Upper lobe of left lung (tissue), 6 donors: ENCODE measurements around the gene KIAA1217. TPM values are rescaled to one million over a fixed set of nuclear protein-coding genes. Genes with fewer than 3 reads are reported as not detected.

Experiments used
- ATAC-seq, 2 donors: fragments of 200-7000 bp; cut with Tn5 transposase; one replicate each; pipeline ENCODE4 v1.9.1; 2022; ENCODE audit warnings: mild to moderate bottlenecking in 2 of 2, moderate library complexity in 2 of 2; ENCODE audit not compliant: low FRiP score in 2 of 2
- DNase-seq, 2 donors: peaks; one replicate each; pipeline ENCODE4 v3.0.0-alpha.2; 2019 to 2020
- H3K27ac ChIP-seq, 4 donors: fragments of 200-600 bp; sonication (generic); one replicate each; pipeline ENCODE4 v1.5.1; 2016 to 2019
- H3K27me3 ChIP-seq, 4 donors: fragments of 200-600 bp; sonication (generic); one replicate each; pipeline ENCODE4 v1.5.1; 2017 to 2019
- H3K36me3 ChIP-seq, 4 donors: fragments of 200-600 bp; sonication (generic); one replicate each; pipeline ENCODE4 v1.5.1; 2016 to 2019
- H3K4me1 ChIP-seq, 4 donors: fragments of 200-600 bp; sonication (generic); one replicate each; pipeline ENCODE4 v1.5.1; 2018 to 2019
- H3K4me3 ChIP-seq, 4 donors: fragments of 200-600 bp; sonication (generic); one replicate each; pipeline ENCODE4 v1.5.1; 2017 to 2019; ENCODE audit warnings: mild to moderate bottlenecking in 2 of 4, moderate library complexity in 1 of 4
- H3K9me3 ChIP-seq, 4 donors: fragments of 200-600 bp; sonication (generic); one replicate each; pipeline ENCODE4 v1.5.1; 2018 to 2019
- EP300 ChIP-seq, 4 donors: sonication (generic); formaldehyde crosslinking; IDR thresholded peaks; one replicate each; pipeline ENCODE4 v1.5.1; 2017; ENCODE audit warnings: antibody characterized with exemption in 4 of 4, control low read depth in 2 of 4
- POLR2A ChIP-seq, 4 donors: fragments of 450-650 bp; IDR thresholded peaks; one replicate each; pipeline ENCODE4 v1.5.1; 2016 to 2017; ENCODE audit warnings: antibody characterized with exemption in 4 of 4, mild to moderate bottlenecking in 2 of 4
- POLR2AphosphoS5 ChIP-seq, 2 donors: sonication (generic); formaldehyde crosslinking; IDR thresholded peaks; one replicate each; pipeline ENCODE4 v1.5.1; 2017; ENCODE audit warnings: antibody characterized with exemption in 2 of 2
- WGBS, 2 donors: methylation state at CpG; one replicate each; pipeline ENCODE4 v1.1.5; 2017 to 2018; 5-methylcytosine and 5-hydroxymethylcytosine counted together
- total RNA-seq, 6 donors: library from RNA; depleted of rRNA in 4 of 6; stranded (reverse); fragments of >200 nt in 4 of 6; gene quantifications; one replicate each; pipeline versions ENCODE4 v1.1.0 to v1.2.1, GENCODE V29; 2016 to 2021
- TF ChIP-seq, protein P1 (sequence below), 6 experiments: fragments of 450-650 bp in 4 of 6; fragments of 200-600 bp in 2 of 6; sonication (generic) in 2 of 6; IDR thresholded peaks; one replicate each; pipeline ENCODE4 v1.5.1; 2016 to 2019; ENCODE audit warnings: antibody characterized with exemption in 6 of 6
- donor health status: DM: no; HTN: no; CAD: no; lungs with moderate emphysema.
- donor health status: DM: no; HTN: yes; CAD: no; lungs with severe emphysema.

The KIAA1217 gene
- total RNA-seq, 6 donors from 2014 or later: 18.4 to 109 (median 41.0) TPM

DNA sequence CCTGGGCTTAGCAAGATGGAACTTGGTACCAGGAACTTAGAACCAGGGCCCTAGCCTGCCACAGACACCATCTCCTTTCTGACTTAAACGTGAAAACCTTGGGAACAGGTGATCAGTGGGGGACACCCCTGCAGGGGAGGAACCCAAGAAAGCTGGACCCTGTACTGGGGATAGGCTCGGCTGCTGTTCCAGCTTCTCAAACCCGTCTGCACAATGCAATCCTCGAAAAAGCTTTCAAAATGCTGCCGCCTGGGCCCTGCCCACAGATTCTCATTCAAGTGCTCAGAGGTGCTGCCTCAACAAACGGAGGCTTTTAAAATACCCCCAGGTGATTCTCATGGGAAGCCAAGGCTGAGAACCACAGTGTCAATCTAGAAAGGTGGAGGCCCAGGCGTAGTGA is 345.1 kb downstream of the KIAA1217 start:
- H3K27me3 ChIP-seq: no peaks in the 10 kb centered on the region
- H3K36me3 ChIP-seq: peaks cover 0 to 6% (median 0%) of the 10 kb centered on the region in 4 donors
- peaks cover 0 to 7% (median 4%) of the 10 kb centered on the region in 4 donors for H3K4me1 ChIP-seq
- WGBS, 2 donors: 75 to 77% methylated on average over 4 to 7 of the region's 7 CpGs
- H3K4me3 ChIP-seq: no peak overlapping the region
- TF ChIP-seq POLR2A (IDR thresholded peaks at IDR 0.05) (no peak), POLR2AphosphoS5 (IDR thresholded peaks at IDR 0.05) (no peak), EP300 (IDR thresholded peaks at IDR 0.05) (no peak)
- TF ChIP-seq, protein P1, sequence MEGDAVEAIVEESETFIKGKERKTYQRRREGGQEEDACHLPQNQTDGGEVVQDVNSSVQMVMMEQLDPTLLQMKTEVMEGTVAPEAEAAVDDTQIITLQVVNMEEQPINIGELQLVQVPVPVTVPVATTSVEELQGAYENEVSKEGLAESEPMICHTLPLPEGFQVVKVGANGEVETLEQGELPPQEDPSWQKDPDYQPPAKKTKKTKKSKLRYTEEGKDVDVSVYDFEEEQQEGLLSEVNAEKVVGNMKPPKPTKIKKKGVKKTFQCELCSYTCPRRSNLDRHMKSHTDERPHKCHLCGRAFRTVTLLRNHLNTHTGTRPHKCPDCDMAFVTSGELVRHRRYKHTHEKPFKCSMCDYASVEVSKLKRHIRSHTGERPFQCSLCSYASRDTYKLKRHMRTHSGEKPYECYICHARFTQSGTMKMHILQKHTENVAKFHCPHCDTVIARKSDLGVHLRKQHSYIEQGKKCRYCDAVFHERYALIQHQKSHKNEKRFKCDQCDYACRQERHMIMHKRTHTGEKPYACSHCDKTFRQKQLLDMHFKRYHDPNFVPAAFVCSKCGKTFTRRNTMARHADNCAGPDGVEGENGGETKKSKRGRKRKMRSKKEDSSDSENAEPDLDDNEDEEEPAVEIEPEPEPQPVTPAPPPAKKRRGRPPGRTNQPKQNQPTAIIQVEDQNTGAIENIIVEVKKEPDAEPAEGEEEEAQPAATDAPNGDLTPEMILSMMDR (IDR thresholded peaks at IDR 0.05): no peak
- no peak for ATAC-seq
- no peak overlapping the region for H3K27ac ChIP-seq
- no peak for DNase-seq
- H3K9me3 ChIP-seq: no peaks in the 10 kb centered on the region

DNA sequence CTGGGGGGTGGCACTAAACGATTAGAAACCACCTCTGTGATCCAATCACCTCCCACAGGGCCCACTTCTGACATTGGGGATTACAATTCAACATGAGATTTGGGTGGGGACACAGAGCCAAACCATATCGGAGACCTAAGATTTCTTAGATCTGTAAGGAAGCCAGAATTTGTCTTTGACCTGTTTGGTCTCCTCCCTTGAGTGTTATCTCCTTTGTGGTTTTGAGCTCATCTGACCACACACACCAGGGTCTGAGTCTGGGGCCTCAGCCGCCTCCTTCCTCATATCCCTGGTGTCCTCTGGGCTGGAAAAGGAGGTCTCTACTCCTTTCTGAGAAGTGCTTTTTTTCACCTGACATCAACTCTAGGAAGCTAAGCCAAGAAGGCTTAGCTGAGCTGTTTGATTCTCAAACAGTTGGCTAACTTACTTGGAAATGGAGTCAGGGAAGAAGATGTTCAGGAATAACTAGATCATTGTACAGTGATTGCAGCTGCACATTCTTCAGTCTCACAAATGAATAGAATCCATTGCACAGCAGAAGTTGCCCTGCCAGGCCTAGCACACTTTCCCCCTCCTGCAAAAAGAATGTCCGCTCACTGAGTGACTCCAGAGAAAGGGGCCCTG is 347.3 kb downstream of the KIAA1217 start:
- Histone ChIP-seq H3K27me3 (no peaks in the 10 kb centered on the region), H3K4me1 (peaks cover 0 to 7% (median 4%) of the 10 kb centered on the region in 4 donors), H3K4me3 (no peak overlapping the region), H3K36me3 (no peaks in the 10 kb centered on the region), H3K9me3 (no peaks in the 10 kb centered on the region), H3K27ac (no peak overlapping the region)
- ATAC-seq: no peak
- DNase-seq: no peak
- WGBS, 2 donors: 65 to 83% methylated on average over 3 to 4 of the region's 4 CpGs
- TF ChIP-seq, protein P1 (IDR thresholded peaks at IDR 0.05): no peak
- no peak for TF ChIP-seq POLR2A (IDR thresholded peaks at IDR 0.05)
- TF ChIP-seq EP300 (IDR thresholded peaks at IDR 0.05): no peak
- no peak for TF ChIP-seq POLR2AphosphoS5 (IDR thresholded peaks at IDR 0.05)

DNA sequence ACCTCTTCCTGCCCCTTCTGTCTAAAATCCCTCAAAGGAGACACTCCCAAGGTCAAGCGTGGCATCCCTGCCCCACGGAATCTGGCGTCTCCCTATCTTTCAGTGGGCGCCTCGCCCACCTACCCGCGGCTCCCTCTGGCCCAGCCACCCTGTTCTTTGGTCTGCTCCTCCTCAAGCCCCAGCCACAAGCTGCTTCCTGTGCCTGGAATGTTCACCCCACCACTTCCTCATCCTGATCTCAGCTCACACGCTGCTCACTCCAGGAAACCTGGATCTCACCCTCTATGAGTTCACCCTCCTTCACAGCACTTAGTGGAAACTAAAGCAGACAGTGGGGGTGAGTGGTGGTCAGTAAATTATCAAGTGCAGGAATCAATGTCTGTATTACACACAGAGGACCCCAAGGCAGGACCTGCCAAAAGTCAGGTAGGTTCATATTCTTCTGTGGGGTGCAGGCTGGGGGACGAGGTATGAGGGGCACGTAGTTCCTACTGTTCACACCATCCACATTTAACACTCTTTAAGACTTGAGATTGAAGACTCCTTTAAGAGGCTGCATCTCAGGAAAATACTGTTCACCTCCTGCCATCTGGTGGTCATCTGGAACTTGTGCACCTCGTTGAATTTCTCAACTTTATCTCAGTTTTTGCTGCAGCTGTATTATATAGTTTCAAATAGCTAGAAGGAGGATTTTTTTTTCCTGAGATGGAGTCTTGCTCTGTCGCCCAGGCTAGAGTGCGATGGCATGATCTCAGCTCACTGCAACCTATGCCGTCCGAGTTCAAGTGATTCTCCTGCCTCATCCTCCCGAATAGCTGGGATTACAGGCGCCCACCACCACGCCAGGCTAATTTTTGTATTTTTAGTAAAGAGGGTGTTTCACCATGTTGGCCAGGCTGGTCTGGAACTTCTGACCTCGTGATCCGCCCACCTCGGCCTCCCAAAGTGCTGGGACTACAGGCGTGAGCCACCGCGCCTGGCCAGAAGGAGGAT is 348.1 kb downstream of the KIAA1217 start:
- WGBS, 2 donors: 53 to 57% methylated on average over 24 of the region's 24 CpGs
- TF ChIP-seq EP300 (IDR thresholded peaks at IDR 0.05) (no peak), POLR2A (IDR thresholded peaks at IDR 0.05) (no peak), POLR2AphosphoS5 (IDR thresholded peaks at IDR 0.05) (no peak)
- TF ChIP-seq, protein P1 (IDR thresholded peaks at IDR 0.05): peak; percentile 0 to 67 (median 52)
- DNase-seq (peak in 1 of 2 donors; percentile 37), ATAC-seq (peak in 1 of 2 donors; percentile 63)
- no peaks in the 10 kb centered on the region for H3K27me3 ChIP-seq
- no peak overlapping the region for H3K4me3 ChIP-seq
- no peaks in the 10 kb centered on the region for H3K36me3 ChIP-seq
- peaks cover 0 to 7% (median 4%) of the 10 kb centered on the region in 4 donors for H3K4me1 ChIP-seq
- H3K27ac ChIP-seq: no peak overlapping the region
- no peaks in the 10 kb centered on the region for H3K9me3 ChIP-seq

DNA sequence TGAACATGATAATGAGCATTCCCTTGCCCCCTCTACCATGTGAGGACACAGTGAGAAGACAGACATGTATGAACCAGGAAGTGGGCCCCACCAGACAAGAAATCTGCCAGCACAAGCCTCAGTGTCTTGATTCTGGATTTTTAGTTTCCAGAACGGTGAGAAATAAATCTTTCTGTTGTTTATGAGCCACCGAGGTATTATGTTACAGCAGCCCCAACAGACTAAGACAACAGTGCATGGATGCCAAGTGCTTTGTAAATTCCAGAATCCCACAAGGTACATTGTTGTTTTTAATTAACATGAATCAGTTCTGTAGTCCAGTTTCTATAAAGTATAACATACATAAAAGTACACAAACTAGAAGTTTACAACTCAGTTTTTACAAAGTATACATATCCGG is 352.5 kb downstream of the KIAA1217 start:
- WGBS, 2 donors: 73 to 90% methylated on average over 3 of the region's 3 CpGs
- Histone ChIP-seq H3K27ac (no peak overlapping the region), H3K36me3 (no peaks in the 10 kb centered on the region), H3K9me3 (no peaks in the 10 kb centered on the region), H3K4me1 (peaks cover 0 to 7% (median 4%) of the 10 kb centered on the region in 4 donors), H3K4me3 (no peak overlapping the region), H3K27me3 (no peaks in the 10 kb centered on the region)
- TF ChIP-seq, protein P1 (IDR thresholded peaks at IDR 0.05): no peak
- TF ChIP-seq POLR2A (IDR thresholded peaks at IDR 0.05) (no peak), EP300 (IDR thresholded peaks at IDR 0.05) (no peak), POLR2AphosphoS5 (IDR thresholded peaks at IDR 0.05) (no peak)
- ATAC-seq (no peak), DNase-seq (no peak)
